Measurements from ENCODE around the gene ARHGAP24.
"Not testable (repeated sequence)": the region's sequence is repeated elsewhere in the genome, so short reads cannot be mapped to it uniquely, and the experiment has no call there.

ARHGAP24 gene

GRCh38 chr4:85656759-85657505 lies 182.0 kb downstream of the ARHGAP24 start:
- no peak for DNase-seq (ENCODE audit: low read depth in 2 of 2)

- DNase-seq (ENCODE audit: low read depth in 2 of 2) = no peak
Measured at GRCh38 chr4:85658766-85659439, 184.0 kb downstream of the ARHGAP24 start.

DNA sequence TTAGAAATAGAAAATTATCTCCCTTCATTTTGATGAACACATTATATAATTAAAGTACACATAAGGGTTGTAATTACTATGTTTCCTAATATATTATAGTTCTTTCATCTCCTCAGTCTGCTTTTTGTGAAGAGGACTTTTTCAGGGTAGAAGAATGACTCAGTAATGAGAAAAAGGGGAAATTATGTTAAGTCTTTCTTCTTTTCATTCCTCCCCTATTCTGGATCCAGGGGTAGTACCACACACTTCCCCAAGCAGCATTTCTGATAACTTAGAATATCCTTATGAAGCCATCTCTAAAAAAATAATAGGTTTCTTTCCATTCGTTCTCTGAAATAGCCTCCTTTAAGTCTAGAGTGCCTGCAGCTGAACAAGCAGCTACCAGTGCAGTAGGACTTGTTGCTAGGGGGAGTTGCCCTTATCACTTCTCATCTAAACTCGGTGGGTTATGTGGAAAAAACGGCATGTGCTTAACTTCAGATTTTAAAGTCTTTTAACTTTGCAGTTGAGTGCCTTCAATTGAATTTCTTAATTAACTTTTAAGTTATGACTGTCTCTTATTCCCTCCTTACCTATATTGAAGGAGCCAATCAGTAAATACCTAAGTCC lies 184.8 kb downstream of the ARHGAP24 start:
- DNase-seq (ENCODE audit: low read depth in 2 of 2) = no peak

DNA sequence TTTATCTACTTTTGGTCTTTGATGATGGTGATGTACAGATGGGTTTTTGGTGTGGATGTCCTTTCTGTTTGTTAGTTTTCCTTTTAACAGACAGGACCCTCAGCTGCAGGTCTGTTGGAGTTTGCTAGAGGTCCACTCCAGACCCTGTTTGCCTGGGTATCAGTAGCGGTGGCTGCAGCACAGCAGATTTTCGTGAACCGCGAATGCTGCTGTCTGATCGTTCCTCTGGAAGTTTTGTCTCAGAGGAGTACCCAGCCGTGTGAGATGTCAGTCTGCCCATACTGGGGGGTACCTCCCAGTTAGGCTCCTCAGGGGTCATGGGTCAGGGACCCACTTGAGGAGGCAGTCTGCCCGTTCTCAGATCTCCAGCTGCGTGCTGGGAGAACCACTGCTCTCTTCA lies 191.7 kb downstream of the ARHGAP24 start:
- not testable (repeated sequence) for DNase-seq (ENCODE audit: low read depth in 2 of 2)

DNA sequence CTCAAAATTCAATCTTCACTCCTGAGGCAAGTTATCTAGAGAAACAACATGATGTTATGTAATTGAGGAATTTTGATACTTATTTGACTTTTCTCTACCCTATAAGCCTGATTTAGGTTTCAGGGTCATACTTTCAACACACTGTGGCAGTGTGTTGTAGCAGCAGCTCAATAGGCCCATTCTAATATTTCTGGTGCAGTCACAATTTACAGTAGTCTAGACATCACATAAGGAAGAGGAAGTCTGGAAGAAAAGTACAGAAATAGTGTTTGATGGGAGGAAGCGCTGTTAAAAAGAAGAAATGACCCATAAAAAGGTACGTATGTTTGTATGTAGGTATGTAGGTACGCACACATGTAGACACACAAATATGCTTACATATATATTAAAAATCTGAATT lies 194.3 kb downstream of the ARHGAP24 start:
- DNase-seq (ENCODE audit: low read depth in 2 of 2) = no peak

DNA sequence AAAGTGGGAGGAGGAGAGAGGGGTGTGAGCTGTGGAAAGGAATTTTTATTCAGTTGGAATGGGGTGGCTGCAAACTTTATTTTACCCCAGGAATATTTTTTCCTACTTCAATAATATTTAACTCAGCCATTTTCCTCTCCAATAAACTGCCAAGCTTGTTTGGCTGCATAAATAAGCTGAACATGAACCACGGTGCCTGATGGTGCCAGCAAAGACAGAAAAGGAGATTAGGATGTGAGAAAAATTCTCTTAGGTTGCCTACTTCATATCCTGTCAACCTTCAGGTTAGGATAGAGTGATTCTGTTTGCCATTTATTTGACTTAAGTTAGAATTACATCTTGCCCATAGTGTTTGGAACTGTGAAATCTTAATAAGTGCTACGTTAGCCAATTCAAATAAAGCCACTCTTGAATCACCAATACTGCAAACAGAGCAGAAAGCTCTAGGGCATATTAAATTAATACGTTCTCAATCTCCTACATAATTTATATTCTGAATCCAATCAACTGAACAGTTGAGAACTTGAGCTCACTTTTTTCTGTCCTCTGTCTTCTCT lies 195.1 kb downstream of the ARHGAP24 start:
- DNase-seq (ENCODE audit: low read depth in 2 of 2) = no peak

DNA sequence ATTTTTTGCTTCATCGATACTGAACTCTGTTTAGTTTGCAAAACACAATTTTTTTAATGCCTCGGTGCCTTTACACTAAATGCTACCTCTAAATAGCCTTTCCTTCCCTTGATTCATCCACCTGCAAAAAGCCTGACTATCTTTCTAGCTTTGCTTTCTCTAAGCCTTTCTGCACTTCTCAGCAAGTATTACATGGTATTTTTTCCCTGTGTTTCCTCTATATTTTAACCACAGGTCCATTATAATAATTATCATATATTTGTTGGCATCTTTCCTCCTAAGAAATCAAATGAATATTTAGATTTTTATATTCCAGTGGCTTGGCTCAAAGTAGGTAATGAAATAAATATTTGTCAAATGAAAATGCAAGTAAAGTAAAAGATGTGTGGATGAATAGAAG lies 196.2 kb downstream of the ARHGAP24 start:
- no peak for DNase-seq (ENCODE audit: low read depth in 2 of 2)

DNA sequence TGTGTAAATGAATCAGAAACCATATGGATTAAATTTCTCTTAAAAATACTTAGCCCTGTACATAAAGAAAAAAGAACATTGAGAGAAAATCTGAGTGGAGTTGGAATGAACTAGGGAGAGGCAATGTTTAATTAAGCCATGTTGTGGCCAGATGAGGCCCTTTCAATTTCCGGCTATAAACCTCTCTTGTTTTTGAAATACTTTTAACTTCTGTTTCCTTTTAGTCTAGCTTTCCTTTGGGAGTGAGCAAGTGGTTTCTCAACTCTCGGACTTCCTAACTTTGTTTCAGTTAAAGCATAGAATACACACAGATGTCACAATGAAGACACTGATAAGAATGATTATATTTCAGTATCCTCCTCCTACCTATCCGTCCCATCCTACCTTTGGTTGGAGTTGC lies 197.2 kb downstream of the ARHGAP24 start:
- DNase-seq (ENCODE audit: low read depth in 2 of 2) = no peak

DNA sequence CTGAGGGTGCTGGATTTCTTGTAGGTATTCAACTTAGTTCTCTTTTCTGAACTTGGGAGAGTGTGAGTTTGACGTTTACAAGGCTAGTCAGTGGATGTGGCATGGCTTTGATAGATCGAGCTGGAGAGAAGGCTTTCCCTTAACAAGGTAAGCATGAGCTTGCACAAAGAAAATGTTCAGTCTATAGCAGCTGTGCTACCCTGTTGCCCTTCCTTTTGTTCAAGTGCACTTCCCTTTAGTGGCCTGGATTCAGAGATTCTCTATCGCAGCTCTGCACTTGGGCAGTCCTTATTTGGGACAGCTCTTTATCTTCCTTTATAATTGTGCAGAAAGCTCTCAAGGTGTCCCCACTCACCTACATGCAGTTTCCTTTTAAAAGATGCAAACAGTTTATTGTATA lies 198.0 kb downstream of the ARHGAP24 start:
- DNase-seq (ENCODE audit: low read depth in 2 of 2) = no peak

DNA sequence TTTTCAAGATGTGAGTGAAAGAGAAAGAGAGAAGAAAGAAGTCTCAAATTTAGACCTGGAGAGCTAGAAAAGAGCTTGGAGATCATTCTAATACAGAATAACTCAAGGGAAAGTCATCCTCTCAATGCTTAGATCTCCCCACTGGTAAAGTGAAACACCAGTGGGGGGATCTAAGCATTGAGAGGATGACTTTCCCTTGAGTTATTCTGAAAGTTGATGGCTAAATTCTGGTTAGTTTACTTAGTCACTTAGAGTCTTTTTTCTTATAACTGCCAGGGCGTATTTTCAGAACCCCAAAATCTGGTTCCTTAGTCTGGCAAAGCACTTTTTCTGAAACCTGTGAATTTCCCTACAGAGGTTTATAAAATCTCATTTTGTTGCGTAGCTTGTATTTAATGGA lies 198.6 kb downstream of the ARHGAP24 start:
- DNase-seq (ENCODE audit: low read depth in 2 of 2) = no peak

DNA sequence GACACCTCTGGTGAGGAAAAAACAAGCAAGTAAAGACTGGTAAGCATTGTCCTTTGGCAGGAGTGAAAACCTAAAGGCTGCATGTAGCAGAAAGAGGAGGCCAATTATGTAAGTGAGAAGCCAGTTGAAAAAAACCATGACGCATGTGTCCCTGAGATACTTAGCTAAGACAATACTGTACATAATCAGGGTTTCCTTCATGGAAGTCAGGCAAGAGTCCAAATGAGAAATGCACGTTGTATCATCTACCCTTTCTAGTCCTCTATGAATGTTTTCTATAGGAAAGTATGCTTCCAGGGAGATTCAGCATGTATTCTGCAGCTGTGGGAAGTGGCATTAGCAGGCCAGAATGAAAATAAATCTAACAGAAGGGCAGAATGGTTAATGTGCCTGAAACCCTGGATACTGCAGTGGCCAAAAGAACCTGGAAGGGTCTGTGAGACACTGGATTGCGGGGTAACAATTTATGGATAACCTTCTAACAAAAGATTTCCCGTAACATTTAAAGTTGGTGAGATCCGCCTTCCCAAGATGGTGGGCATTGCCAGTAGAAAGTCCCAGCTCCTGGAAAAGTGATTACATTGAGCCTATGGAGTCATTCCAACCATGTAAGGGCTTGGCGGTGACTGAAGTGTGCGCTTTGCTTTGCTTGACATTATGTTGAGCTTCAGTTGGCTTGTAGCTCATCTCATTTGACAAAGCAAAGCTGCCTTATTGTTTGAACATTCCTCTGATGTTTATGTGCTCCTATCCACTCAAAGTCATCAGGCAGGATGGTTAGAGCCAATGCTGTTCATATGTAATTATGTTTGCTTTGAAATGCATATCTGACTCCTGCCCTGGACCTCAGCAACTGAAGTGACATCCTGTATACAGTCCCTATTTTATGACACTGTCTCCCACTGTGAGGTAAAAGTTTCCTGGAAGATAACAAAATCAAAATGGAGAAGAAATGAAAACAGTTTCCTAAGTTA lies 200.4 kb downstream of the ARHGAP24 start:
- no peak for DNase-seq (ENCODE audit: low read depth in 2 of 2)

DNA sequence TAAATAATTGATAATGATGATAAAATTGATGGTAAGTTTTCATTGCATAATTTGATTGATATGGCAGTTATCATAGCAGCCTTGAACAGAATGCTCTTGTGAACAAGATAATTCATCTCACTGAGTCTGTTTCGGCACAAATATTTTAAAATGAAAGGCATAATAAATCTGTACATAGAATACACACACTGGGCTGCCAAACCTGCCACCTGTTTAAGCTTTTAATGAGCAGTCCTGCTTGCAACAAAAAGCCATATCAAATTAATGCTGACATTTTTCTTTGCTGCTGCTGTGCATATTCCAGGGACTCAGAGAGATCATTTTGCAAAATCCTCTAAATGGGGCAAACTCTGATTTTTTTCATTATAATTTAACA lies 201.1 kb downstream of the ARHGAP24 start:
- DNase-seq (ENCODE audit: low read depth in 2 of 2) = no peak

- no peak for DNase-seq (ENCODE audit: low read depth in 2 of 2)
Measured at GRCh38 chr4:85676850-85677590, 202.1 kb downstream of the ARHGAP24 start.

- no peak for DNase-seq (ENCODE audit: low read depth in 2 of 2)
Measured at GRCh38 chr4:85681221-85681657, 206.3 kb downstream of the ARHGAP24 start.

DNA sequence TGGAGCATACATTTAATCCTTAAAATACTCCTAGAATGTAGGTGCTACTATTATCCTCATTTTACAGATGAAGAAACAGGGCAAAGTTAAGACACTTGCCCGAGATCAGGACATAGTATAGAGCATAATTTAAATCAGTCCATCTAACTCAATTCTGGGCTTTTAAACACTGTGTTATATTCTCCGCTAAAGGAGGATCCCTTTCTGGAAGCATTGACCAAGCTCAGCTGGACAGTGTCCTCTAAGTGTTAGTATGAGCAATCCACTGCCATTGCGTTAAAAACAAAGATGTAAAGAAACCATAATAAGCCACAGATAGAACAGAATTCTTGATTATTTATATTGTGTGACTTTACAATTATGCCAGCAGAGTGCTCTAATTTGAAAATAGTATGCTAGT lies 207.0 kb downstream of the ARHGAP24 start:
- DNase-seq (ENCODE audit: low read depth in 2 of 2) = no peak

GRCh38 chr4:85682391-85682790 lies 207.4 kb downstream of the ARHGAP24 start:
- DNase-seq (ENCODE audit: low read depth in 2 of 2) = no peak

DNA sequence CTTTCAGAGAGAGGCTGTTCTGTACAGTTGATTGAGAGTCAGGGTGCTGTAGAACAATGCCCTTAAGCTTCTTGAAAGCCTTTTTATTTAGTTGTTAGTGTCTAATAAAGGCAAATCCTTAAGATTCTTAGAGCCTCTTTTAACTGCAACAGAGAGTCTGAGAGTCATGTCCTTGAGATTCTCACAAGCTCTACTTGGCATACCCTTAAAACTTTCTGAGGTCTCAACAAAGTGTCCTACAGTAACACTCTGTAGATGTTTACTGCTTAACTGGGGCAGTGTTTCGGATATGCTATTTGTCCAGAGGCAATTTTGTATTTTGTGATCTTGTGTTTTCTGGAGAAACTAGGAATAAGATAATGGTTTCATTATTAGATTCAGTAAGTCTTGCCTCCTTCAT lies 209.7 kb downstream of the ARHGAP24 start:
- no peak for DNase-seq (ENCODE audit: low read depth in 2 of 2)

DNA sequence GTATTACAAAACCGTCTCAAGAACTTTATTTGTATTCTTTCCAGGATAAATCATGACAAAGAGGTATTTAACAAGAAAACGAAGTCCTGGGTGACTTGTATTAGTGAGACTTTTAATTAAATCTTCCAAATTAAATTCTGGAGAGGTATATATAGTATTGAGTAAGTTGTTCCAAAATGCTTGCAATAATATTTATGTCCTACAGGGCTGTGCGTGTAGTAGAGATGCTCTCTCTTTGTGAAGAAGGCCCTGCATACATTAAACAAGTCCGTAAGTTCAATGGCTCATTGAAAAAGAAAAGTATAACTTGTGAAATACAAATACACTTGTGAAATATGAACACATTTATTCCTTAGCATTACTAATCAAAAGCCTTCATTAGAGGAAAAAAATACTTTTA lies 211.4 kb downstream of the ARHGAP24 start:
- no peak for DNase-seq (ENCODE audit: low read depth in 2 of 2)

DNA sequence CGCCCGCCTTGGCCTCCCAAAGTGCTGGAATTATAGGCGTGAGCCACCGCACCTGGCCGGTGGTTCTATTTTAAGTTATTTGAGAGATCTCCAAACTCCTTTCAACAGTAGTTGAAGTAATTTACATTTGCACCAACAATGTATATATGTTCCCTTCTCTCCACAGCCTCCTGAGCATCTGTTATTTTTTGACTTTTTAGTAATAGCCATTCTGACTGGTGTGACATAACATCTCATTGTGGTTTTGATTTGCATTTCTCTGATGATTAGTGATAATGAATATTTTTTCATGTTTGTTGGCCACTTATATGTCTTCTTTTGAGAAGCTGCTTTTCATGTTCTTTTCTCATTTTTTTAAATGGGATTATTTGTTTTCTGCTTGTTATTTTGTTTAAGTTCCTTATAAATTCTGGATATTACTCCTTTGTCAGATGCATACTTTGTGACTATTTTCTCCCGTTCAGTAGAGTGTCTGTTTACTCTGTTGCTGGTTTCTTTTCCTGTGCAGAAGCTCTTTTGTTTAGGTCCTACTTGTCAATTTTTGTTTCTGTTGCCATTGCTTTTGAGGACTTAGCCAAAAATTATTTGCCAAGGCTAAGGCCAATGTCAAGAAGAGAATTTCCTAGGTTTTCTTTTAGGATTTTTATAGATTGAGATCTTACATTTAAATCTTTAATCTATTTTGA lies 213.2 kb downstream of the ARHGAP24 start:
- DNase-seq (ENCODE audit: low read depth in 2 of 2) = no peak

DNA sequence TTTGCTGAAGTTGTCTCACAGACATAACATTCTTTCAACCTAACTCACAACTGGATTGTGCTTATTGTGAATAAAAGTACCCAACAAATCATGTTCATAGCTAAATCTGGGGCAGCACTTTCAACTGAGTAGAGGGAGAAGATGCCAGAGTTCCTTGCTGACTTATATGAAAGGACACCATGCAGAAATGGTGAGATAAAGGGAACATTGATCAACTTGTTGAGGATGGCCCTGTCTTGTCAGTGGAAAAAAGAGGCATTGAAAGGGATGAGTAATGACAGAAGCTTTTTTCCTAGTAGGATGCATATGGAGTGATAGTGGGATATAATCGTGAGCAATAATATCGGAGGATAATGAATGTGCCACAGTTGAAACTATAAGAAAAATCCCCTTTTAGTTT lies 221.7 kb downstream of the ARHGAP24 start:
- DNase-seq (ENCODE audit: low read depth in 2 of 2) = no peak

All from stimulated activated CD8-positive, alpha-beta memory T cell treated with anti-CD3 and anti-CD28 coated beads, Interleukin-15, amount 100 ng/mL, for 4 hours (primary cell).